GM18951 (cell line): Measurements from ENCODE around the gene ACMSD.
"Not testable (repeated sequence)": the region's sequence is repeated elsewhere in the genome, so short reads cannot be mapped to it uniquely, and the experiment has no call there.

Experiments
- POLR2A ChIP-seq: IDR thresholded peaks from 4 replicates; pipeline ENCODE4 v1.6.1; 2011; ENCODE audit warnings: mild to moderate bottlenecking; ENCODE audit not compliant: insufficient read length, insufficient read depth; ENCODE audit errors: extremely low read depth
- in situ Hi-C: fragments of 300-500 bp; cut with MboI; formaldehyde crosslinking; loops from one replicate; pipeline ENCODE4 v1.12.0; 2022; ENCODE audit warnings: low sequenced_read_pairs, mixed read lengths, inconsistent platforms; ENCODE audit not compliant: unreplicated experiment

Gene ACMSD

DNA sequence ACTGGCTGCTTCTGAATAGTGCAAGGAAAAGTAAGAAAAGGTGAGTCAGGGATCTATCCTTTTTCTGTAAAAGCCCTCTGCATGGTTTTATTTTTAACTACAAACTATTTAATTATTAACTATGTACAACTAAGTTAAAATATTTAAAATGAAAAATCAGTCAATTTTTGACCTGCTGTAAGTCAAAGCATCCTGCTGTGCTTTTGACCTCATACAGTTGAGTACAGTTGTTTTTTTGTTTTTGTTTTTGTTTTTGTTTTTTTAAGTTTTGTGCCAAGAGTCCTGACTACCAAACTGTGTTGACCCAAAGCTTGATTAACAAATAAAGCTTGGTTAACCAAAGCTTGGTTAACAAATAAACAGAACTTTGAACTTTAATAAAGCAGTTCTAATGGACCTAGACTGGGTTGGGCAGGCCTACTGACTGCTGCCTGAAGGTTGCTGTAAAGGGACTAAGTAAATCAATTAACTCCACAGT, at the start of gene ACMSD:
TSS of gene ACMSD (plus strand) at position 474 of the 478 bp plus-strand sequence. CDS start 67 bp downstream, outside the sequence.
- TF ChIP-seq POLR2A = no peak
- in situ Hi-C loops = no loop called here

GRCh38 chr2:134790487-134790886, 47.9 kb upstream of the ACMSD start:
- no peak for TF ChIP-seq POLR2A
- in situ Hi-C loops = no loop called here

DNA sequence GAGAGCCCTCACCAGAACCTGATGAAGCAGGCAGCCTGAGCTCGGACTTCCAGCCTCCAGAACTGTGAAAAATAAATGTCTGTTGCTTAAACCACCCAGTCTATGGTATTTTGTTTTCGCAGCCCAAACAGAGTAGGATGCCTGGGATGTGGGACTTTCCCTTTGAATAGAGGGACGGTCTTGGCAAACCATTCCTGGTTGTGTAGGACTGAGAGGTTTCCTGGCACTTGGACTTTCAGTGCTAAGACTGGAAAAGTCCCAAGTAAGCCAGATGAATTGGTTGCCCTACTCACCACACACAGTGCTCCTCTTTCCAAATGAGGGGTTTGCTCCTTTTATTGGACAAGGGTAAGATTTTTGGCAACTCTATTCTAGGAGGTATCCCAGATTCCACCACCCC, 46.8 kb upstream of the ACMSD start:
- TF ChIP-seq POLR2A = no peak
- in situ Hi-C loops = no loop called here

DNA sequence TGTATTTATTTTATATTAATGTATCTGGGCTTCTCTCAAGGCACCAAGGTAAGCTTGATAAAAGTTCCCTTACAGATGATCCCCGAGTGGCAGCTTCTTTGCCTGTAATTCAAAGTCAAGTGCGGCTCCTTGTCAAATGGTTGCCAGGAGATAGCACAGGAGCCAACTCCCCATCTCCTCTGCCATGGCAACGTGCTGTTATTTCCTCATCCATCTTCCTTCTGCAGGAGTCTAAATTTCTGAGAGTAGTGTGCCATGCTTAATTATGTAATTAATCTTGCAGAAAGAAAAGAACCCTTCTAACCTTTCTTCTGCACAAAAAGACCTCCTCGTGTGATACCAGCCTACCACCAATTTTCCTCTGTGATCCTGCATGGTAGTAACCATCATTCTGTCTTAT, 46.2 kb upstream of the ACMSD start:
- in situ Hi-C loops = no loop called here
- no peak for TF ChIP-seq POLR2A

DNA sequence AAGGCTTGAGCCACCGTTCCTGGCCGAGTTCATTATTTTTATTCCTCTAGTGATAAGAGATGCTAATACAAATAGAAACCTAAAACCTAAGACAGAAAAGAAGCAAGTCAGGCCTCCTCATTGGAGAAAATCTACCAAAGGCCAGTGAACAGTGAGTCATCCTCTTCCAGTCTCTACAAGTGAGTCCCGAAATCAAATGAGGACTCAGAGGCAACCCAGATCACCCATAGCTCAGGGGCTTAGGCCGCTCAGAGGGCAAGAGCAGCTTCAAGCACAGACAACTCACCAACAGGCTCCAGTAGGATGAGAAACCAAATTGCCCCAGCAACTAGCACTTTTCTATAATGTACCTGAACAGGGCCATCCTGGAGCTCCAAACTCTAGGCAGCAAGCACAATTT, 42.7 kb upstream of the ACMSD start:
- TF ChIP-seq POLR2A = no peak
- in situ Hi-C loops = no loop called here

- TF ChIP-seq POLR2A = no peak
- in situ Hi-C loops = no loop called here
These were observed 42.0 kb upstream of the ACMSD start for GRCh38 chr2:134796373-134796772.

- no peak for TF ChIP-seq POLR2A
- in situ Hi-C loops = no loop called here
These were observed 38.5 kb upstream of the ACMSD start for GRCh38 chr2:134799936-134800335.

GRCh38 chr2:134800341-134800740, 38.1 kb upstream of the ACMSD start:
- in situ Hi-C loops = no loop called here
- no peak for TF ChIP-seq POLR2A

GRCh38 chr2:134803609-134804405, 34.6 kb upstream of the ACMSD start:
- in situ Hi-C loops = not testable (repeated sequence)

DNA sequence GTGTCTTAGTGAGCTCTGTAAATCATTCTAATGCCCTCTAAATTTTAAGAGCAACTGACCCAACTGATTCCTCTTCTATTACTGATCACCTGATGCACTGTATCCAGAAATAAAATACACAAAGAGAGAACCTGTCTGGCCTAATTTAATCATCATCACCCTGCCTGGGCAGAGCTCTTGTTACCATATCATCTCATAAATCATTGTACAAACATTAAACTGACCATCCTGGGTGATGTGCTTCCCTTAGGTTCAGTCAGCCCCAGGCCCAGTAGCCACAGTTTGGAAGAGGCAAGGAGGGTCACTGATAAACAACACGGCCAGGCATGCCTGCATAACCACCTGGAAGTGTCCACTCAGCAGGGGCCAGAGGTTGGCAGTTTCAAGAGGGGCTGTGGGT, 22.7 kb upstream of the ACMSD start:
- in situ Hi-C loops = no loop called here

DNA sequence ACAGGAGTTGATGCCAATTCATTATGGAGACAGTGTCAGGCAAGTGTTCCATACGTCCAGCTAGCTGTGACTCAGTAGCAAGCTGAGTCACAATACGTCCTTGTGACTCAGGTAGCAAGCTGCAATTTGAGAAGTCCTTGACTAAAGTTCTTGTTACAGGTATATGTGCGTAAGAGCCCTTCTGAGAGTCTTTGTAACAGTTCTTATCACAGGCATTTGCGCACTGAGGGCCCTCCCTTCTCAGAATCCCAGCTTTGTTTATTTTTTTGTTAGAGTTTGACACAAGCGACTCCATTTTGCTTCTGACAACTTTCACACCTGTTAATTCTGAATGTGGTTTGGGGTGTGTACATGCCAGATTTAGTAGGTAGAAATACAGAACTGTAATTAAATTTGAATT, 20.1 kb upstream of the ACMSD start:
- in situ Hi-C loops = no loop called here
- TF ChIP-seq POLR2A = no peak

More for the DNA sequence above, 22.7 kb upstream of the ACMSD start:
- TF ChIP-seq POLR2A = no peak

DNA sequence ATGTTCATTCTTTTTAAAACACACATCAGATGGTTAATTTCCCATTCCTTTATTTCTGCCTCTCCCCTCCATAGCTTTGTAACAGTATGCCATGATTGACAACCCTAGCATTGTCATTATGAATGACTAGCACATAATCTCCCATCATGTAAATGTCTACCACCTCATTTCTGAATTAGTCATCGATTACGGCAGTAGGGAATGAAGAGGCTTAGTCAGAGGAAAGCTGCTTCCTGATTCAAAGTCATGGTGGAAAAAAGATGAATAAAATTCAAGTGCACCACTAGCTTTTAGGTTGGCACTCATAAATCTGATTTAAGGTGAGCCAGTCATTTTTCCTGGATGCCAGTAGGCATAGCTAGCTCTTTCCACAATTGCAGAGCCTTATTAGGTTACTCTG, 19.1 kb upstream of the ACMSD start:
- in situ Hi-C loops = no loop called here
- no peak for TF ChIP-seq POLR2A

GRCh38 chr2:134823431-134823830, 15.0 kb upstream of the ACMSD start:
- in situ Hi-C loops = no loop called here
- TF ChIP-seq POLR2A = no peak

DNA sequence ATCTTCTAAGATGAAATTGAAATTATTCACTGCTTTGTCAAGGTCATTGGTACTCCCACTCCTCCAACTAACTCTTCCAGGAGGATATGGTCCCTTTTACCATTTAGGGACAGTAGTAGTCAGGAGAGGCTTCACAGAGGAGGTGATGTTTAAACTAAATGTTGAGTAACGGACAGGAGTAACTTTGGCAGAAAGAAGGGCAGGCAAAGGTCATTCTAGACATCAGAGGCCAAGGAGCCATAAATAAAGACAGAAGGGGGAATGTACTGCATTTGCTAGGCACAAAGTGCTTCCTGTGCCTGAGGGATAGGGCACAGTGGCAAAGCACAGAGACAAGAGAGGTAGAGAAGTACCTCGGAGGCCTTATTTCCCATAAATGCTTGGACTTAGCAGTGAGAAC, 14.6 kb upstream of the ACMSD start:
- in situ Hi-C loops = no loop called here
- no peak for TF ChIP-seq POLR2A

DNA sequence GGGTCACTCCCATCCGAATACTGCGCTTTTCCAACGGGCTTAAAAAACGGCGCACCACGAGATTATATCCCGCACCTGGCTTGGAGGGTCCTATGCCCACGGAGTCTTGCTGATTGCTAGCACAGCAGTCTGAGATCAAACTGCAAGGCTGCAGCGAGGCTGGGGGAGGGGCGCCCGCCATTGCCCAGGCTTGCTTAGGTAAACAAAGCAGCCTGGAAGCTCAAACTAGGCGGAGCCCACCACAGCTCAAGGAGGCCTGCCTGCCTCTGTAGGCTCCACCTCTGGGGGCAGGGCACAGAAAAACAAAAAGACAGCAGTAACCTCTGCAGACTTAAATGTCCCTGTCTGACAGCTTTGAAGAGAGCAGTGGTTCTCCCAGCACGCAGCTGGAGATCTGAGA, 12.7 kb upstream of the ACMSD start:
- in situ Hi-C loops = not testable (repeated sequence)
